HCT116 (cell line): ENCODE measurements around the gene CLIC4. TPM values are rescaled to one million over a fixed set of nuclear protein-coding genes. Genes with fewer than 3 reads are reported as not detected.

Source experiments
- ATAC-seq: fragments of 200-7000 bp; cut with Tn5 transposase; 2 replicates; pipeline ENCODE4 v1.9.1; 2020; ENCODE audit warnings: mild to moderate bottlenecking, moderate library complexity
- BruUV-seq: library from RNA; stranded (reverse); fragments of 400-500 nt; replicated peaks from 2 replicates; lab custom pipeline; 2021; lab: Mats Ljungman, UMichigan
- CTCF ChIA-PET: fragments of 300-600 bp; sonication (Branson Sonifier 250); formaldehyde crosslinking; loops from one replicate; lab custom pipeline; 2021; ENCODE audit warnings: antibody characterized with exemption; lab: Charles Lee
- POLR2A ChIA-PET: fragments of 300-600, 350-600 bp; sonication (Branson Sonifier 250); formaldehyde crosslinking; loops from one replicate; lab custom pipeline; 2021; ENCODE audit warnings: antibody characterized with exemption; lab: Charles Lee
- RAD21 ChIA-PET, 2 experiments: fragments of 300-600 bp; sonication (Branson Sonifier 250); formaldehyde crosslinking; loops; one replicate each; lab custom pipeline; 2023; ENCODE audit warnings: low total read pairs in 2 of 2; ENCODE audit not compliant: uncharacterized antibody in 2 of 2, unreplicated experiment in 2 of 2, low non-redundant PET in 1 of 2; lab: Charles Lee
- DNase-seq: peaks from one replicate; pipeline ENCODE4 v3.0.0-alpha.2; 2010; ENCODE audit warnings: low read depth, low spot score
- H2AFZ ChIP-seq: fragments of 200-600 bp; shearing (Covaris generic), sonication (generic); 2 replicates; pipeline ENCODE4 v1.6.1; 2017; ENCODE audit warnings: low read depth, mixed run types, mixed read lengths, antibody characterized with exemption, low read length; ENCODE audit not compliant: poor library complexity, severe bottlenecking
- H3K27ac ChIP-seq: 2 replicates; pipeline ENCODE4 v1.5.1; 2012; ENCODE audit warnings: low read depth, low read length
- H3K27me3 ChIP-seq: fragments of 200-600 bp; sonication (generic); 2 replicates; pipeline ENCODE4 v1.6.1; 2016; ENCODE audit warnings: mixed run types, low read length, mixed read lengths; ENCODE audit not compliant: insufficient read depth
- H3K36me3 ChIP-seq, 2 experiments: fragments of 200-500 bp in 1 of 2; fragments of 200-600 bp in 1 of 2; sonication (Bioruptor generic) in 1 of 2; sonication (generic) in 1 of 2; 2 replicates each; pipeline versions ENCODE4 v1.5.1 to v1.6.1; 2014 to 2016; ENCODE audit warnings: low read length in 2 of 2, inconsistent platforms in 1 of 2, mixed read lengths in 1 of 2, mixed run types in 1 of 2; ENCODE audit not compliant: insufficient read depth in 2 of 2, control insufficient read depth in 1 of 2
- H3K4me1 ChIP-seq, 2 experiments: fragments of 200-600 bp in 1 of 2; sonication (generic) in 1 of 2; 2 replicates each; pipeline versions ENCODE4 v1.5.1 to v1.6.1; 2012 to 2017; ENCODE audit warnings: low read length in 2 of 2, inconsistent platforms in 1 of 2, mild to moderate bottlenecking in 1 of 2, mixed read lengths in 1 of 2, mixed run types in 1 of 2, moderate library complexity in 1 of 2; ENCODE audit not compliant: insufficient read depth in 2 of 2, control insufficient read depth in 1 of 2
- H3K4me2 ChIP-seq: fragments of 200-600 bp; sonication (generic); 2 replicates; pipeline ENCODE4 v1.6.1; 2017; ENCODE audit warnings: mixed run types, low read length, mixed read lengths
- H3K4me3 ChIP-seq, 2 experiments: fragments of 200-600 bp in 1 of 2; sonication (generic) in 1 of 2; replicated peaks in 1 of 2; 2 replicates each; pipeline ENCODE4 v1.5.1; 2011 to 2016; ENCODE audit warnings: low read length in 2 of 2, control low read depth in 1 of 2, low read depth in 1 of 2, mild to moderate bottlenecking in 1 of 2, mixed read lengths in 1 of 2, mixed run types in 1 of 2
- H3K79me2 ChIP-seq: fragments of 200-600 bp; sonication (generic); 2 replicates; pipeline ENCODE4 v1.6.1; 2017; ENCODE audit warnings: mild to moderate bottlenecking, mixed run types, low read length, moderate library complexity, mixed read lengths; ENCODE audit not compliant: insufficient read depth
- H3K9ac ChIP-seq: fragments of 200-600 bp; sonication (generic); 2 replicates; pipeline ENCODE4 v1.6.1; 2016; ENCODE audit warnings: low read length, mixed read lengths
- H3K9me2 ChIP-seq: fragments of 200-600 bp; sonication (generic), shearing (Covaris generic); 2 replicates; pipeline ENCODE4 v1.6.1; 2017; ENCODE audit warnings: mixed run types, mild to moderate bottlenecking, moderate library complexity; ENCODE audit not compliant: insufficient read depth
- H3K9me3 ChIP-seq, 2 experiments: fragments of 200-500 bp in 1 of 2; fragments of 200-600 bp in 1 of 2; sonication (Bioruptor generic) in 1 of 2; sonication (generic) in 1 of 2; 2 replicates each; pipeline ENCODE4 v1.6.1; 2014 to 2017; ENCODE audit warnings: low read length in 2 of 2, mixed read lengths in 2 of 2, inconsistent platforms in 1 of 2, low read depth in 1 of 2, mild to moderate bottlenecking in 1 of 2, mixed run types in 1 of 2, moderate library complexity in 1 of 2; ENCODE audit not compliant: control insufficient read depth in 1 of 2, insufficient read depth in 1 of 2
- H4K20me1 ChIP-seq: fragments of 200-600 bp; sonication (generic), shearing (Covaris generic); 2 replicates; pipeline ENCODE4 v1.6.1; 2017; ENCODE audit warnings: mixed run types, mild to moderate bottlenecking, moderate library complexity; ENCODE audit not compliant: insufficient read depth
- JUND ChIP-seq: IDR thresholded peaks from 2 replicates; pipeline ENCODE4 v1.6.1; 2012
- POLR2A ChIP-seq: IDR thresholded peaks from 2 replicates; pipeline ENCODE4 v1.7.0; 2011; ENCODE audit warnings: borderline replicate concordance; ENCODE audit not compliant: insufficient read depth, insufficient read length; ENCODE audit errors: extremely low read depth
- RAD21 ChIP-seq: IDR thresholded peaks from 2 replicates; pipeline ENCODE4 v1.6.1; 2012; ENCODE audit warnings: low read depth, mild to moderate bottlenecking
- intact Hi-C: fragments of 100-400 bp; cut with micrococcal nuclease; formaldehyde crosslinking; loops from 2 replicates; pipeline ENCODE4 v1.10.0; 2022
- total RNA-seq: library from RNA; stranded (reverse); gene quantifications from one replicate; pipeline ENCODE4 v1.2.1, GENCODE V29; 2021; ENCODE audit not compliant: unreplicated experiment
- TF ChIP-seq, protein P1 (sequence below): IDR thresholded peaks from 2 replicates; pipeline ENCODE4 v1.6.1; 2011; ENCODE audit warnings: mild to moderate bottlenecking, low read length, moderate library complexity; ENCODE audit not compliant: insufficient replicate concordance; ENCODE audit errors: extremely low read depth
- TF ChIP-seq, protein P2 (sequence below), 3 experiments: fragments of 200-600 bp in 1 of 3; sonication (generic) in 1 of 3; IDR thresholded peaks in 2 of 3; conservative IDR thresholded peaks in 1 of 3; 2 replicates each; pipeline ENCODE4 v1.5.1; 2012 to 2017; ENCODE audit warnings: low read depth in 2 of 3, low read length in 2 of 3, antibody characterized with exemption in 1 of 3, borderline replicate concordance in 1 of 3, control low read depth in 1 of 3, mild to moderate bottlenecking in 1 of 3, mixed read lengths in 1 of 3, mixed run types in 1 of 3, moderate library complexity in 1 of 3; ENCODE audit not compliant: insufficient read depth in 1 of 3

Gene CLIC4
- total RNA-seq, 1 experiment from 2014 or later: 77.2 TPM

DNA sequence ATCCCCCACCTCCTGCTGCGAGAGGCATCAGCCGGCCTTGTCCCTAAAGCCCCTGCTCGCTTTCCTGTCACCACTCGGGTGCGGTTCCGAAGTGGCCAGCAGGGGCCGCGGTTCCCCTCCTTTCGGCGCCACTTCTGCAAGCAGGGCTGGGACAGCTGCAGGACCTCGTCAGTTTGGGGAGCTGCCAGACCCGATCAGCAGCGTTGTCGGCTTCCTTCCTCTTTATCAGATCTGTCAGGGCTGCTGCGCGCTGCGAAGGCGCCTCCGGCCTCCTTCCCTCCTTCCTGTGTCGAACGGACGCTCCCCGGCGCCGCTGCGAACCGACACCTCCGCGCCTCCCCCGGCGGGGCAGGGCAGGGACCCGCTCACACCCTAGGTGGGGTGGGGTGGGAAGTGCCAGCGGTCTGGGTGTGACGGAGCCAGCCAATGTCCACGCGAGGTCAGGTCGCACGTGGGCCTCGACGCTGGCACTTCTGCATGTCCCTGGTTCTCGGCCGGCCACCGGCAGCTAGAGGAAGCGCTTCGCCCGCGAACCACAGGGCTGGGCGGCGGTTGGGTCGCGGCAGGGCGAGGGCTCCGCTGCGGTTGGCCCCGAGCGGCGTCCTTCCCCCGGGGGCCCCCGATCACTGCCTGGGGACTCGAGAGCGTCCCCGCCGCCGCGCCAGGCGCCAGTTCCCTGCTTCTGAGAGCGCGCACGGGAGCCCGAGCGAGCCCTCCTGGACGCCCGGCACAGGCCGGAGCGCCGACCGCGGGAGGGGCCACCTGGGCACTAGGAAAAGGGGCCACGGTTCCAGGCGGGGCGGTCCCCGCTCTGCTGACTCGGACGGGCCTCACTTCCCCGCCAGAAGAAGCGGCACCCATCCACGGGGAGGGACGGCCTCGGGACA, 103.0 kb downstream of the CLIC4 start (continued):
- TF ChIP-seq, protein P1, sequence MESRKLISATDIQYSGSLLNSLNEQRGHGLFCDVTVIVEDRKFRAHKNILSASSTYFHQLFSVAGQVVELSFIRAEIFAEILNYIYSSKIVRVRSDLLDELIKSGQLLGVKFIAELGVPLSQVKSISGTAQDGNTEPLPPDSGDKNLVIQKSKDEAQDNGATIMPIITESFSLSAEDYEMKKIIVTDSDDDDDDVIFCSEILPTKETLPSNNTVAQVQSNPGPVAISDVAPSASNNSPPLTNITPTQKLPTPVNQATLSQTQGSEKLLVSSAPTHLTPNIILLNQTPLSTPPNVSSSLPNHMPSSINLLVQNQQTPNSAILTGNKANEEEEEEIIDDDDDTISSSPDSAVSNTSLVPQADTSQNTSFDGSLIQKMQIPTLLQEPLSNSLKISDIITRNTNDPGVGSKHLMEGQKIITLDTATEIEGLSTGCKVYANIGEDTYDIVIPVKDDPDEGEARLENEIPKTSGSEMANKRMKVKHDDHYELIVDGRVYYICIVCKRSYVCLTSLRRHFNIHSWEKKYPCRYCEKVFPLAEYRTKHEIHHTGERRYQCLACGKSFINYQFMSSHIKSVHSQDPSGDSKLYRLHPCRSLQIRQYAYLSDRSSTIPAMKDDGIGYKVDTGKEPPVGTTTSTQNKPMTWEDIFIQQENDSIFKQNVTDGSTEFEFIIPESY: no peak
- TF ChIP-seq POLR2A: no peak

DNA sequence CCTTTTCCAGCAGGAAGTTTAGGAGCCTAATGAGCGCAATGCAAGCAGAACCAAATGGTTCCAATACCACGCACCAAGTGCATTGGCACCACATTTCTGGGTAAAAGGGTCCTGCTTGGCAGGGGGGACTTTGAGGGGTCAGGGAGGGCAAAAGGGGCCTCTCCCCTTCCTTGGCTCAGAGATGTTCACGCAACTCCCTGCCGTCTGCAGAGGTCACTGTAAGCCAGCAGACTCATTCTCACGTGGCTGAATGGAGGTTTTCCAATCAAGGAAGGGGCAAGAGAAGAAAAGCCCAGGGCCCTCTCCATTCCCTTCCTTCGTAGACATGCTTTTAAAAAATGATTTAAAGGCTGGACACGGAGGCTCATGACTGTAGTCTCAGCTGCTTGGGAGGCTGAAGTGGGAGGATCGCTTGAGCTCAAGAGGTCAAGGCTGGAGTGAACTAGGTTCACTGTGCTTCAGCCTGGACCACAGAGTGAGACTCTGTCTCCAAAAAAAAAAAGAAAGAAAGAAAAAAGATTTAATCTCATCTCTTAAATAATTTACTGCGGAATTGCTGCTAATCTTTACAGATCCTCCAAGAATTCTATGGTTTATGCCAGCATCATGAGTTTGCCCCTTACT, 104.5 kb downstream of the CLIC4 start:
- H3K27me3 ChIP-seq: no peaks in the 10 kb centered on the region
- BruUV-seq: no TSS peak
- RAD21 ChIA-PET: interaction anchor here in 1 of 2 experiments (0.7 to 1.7 kb wide), 2 partner anchors 49 to 391 kb away, joined by 3 to 5 read pairs; no protein-coding TSS in a partner anchor
- H3K4me2 ChIP-seq: no peak overlapping the region
- no peaks in the 10 kb centered on the region for H3K79me2 ChIP-seq
- no peak overlapping the region for H3K4me3 ChIP-seq
- no peak for ATAC-seq
- no peak overlapping the region for H3K27ac ChIP-seq
- DNase-seq: no peak
- intact Hi-C loops: loop anchor here (1.0 to 5.0 kb wide), 3 partner anchors 188 to 356 kb away; no protein-coding TSS in a partner anchor
- no peak for TF ChIP-seq JUND
- TF ChIP-seq RAD21: peak; percentile 84
- TF ChIP-seq, protein P2, sequence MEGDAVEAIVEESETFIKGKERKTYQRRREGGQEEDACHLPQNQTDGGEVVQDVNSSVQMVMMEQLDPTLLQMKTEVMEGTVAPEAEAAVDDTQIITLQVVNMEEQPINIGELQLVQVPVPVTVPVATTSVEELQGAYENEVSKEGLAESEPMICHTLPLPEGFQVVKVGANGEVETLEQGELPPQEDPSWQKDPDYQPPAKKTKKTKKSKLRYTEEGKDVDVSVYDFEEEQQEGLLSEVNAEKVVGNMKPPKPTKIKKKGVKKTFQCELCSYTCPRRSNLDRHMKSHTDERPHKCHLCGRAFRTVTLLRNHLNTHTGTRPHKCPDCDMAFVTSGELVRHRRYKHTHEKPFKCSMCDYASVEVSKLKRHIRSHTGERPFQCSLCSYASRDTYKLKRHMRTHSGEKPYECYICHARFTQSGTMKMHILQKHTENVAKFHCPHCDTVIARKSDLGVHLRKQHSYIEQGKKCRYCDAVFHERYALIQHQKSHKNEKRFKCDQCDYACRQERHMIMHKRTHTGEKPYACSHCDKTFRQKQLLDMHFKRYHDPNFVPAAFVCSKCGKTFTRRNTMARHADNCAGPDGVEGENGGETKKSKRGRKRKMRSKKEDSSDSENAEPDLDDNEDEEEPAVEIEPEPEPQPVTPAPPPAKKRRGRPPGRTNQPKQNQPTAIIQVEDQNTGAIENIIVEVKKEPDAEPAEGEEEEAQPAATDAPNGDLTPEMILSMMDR (IDR thresholded peaks at IDR 0.05 in 2 of 3, conservative IDR thresholded peaks at IDR 0.05 in 1 of 3; ENCODE audit: borderline replicate concordance in 1 of 3, insufficient read depth in 1 of 3, low read depth in 2 of 3, low read length in 2 of 3): peak; percentile 29 to 70 (median 52); a peak in 5 of 6 replicates
- TF ChIP-seq, all 23 proteins: peak for 2
- H3K4me1 ChIP-seq: peaks cover 0 to 17% of the 10 kb centered on the region in 2 experiments; a peak in 1 of 4 replicates
- no peaks in the 10 kb centered on the region for H4K20me1 ChIP-seq
- no peak overlapping the region for H3K9ac ChIP-seq
- no peaks in the 10 kb centered on the region for H3K9me2 ChIP-seq
- H3K36me3 ChIP-seq: no peaks in the 10 kb centered on the region
- ChIA-PET CTCF (interaction anchor here (0.7 to 1.1 kb wide), 4 partner anchors 15 to 49 kb away, joined by 3 to 9 read pairs (median 4); no protein-coding TSS in a partner anchor), POLR2A (no interaction called here)
- H3K9me3 ChIP-seq: no peaks in the 10 kb centered on the region
- peak overlapping the region; percentile 20 for H2AFZ ChIP-seq
